Left kidney (tissue), 2 donors: Measurements from ENCODE around the gene CNIH2. TPM values are rescaled to one million over a fixed set of nuclear protein-coding genes. Genes with fewer than 3 reads are reported as not detected.
A peak's percentile ranks its signal among the peaks of the same experiment; 100 is the strongest.
"Not testable (repeated sequence)": the region's sequence is repeated elsewhere in the genome, so short reads cannot be mapped to it uniquely, and the experiment has no call there.

Source experiments
- DNase-seq: peaks from one replicate; pipeline ENCODE4 v3.0.0-alpha.2; 2013
- polyA plus RNA-seq: library from polyadenylated mRNA; unstranded; fragments of 120-200 nt; gene quantifications from one replicate; pipeline ENCODE4 v1.2.1, GENCODE V29; 2013; ENCODE audit not compliant: insufficient read length

Gene CNIH2
- polyA plus RNA-seq, 1 donor, result 5.4 TPM

GRCh38 chr11:66289548-66290329, 11.8 kb downstream of the CNIH2 start:
- peak; percentile 79 for DNase-seq

GRCh38 chr11:66290330-66290621, 12.3 kb downstream of the CNIH2 start:
- DNase-seq, result no peak

GRCh38 chr11:66291303-66291705, 13.3 kb downstream of the CNIH2 start:
- DNase-seq, result no peak

- DNase-seq, result no peak
These were observed 13.9 kb downstream of the CNIH2 start, which contains the start of gene TMEM151A for GRCh38 chr11:66291706-66292542. TSS of gene TMEM151A (plus strand) at chr11:66291894. CDS start at chr11:66292014, 120 bp downstream.

- DNase-seq, result no peak
These were observed 14.8 kb downstream of the CNIH2 start for GRCh38 chr11:66292543-66293332.

- no peak for DNase-seq
These were observed 15.4 kb downstream of the CNIH2 start for GRCh38 chr11:66293352-66293751.

GRCh38 chr11:66293777-66294625, 16.0 kb downstream of the CNIH2 start:
- DNase-seq, result no peak

GRCh38 chr11:66294626-66295620, 16.9 kb downstream of the CNIH2 start:
- DNase-seq, result no peak

- no peak for DNase-seq
These were observed 19.6 kb downstream of the CNIH2 start for GRCh38 chr11:66297610-66298009.

- no peak for DNase-seq
These were observed 21.2 kb downstream of the CNIH2 start for GRCh38 chr11:66299186-66299585.

- DNase-seq, result no peak
These were observed 24.7 kb downstream of the CNIH2 start for GRCh38 chr11:66302656-66303055.

GRCh38 chr11:66309475-66309874, 31.5 kb downstream of the CNIH2 start:
- no peak for DNase-seq

- DNase-seq, result no peak
These were observed 32.3 kb downstream of the CNIH2 start for GRCh38 chr11:66310324-66310723.

GRCh38 chr11:66310803-66311440, 32.9 kb downstream of the CNIH2 start:
- not testable (repeated sequence) for DNase-seq

- DNase-seq, result no peak
These were observed 33.5 kb downstream of the CNIH2 start for GRCh38 chr11:66311470-66311964.

- peak; percentile 88 for DNase-seq
These were observed 34.1 kb downstream of the CNIH2 start for GRCh38 chr11:66311965-66312548.

- DNase-seq, result peak; percentile 97
These were observed 34.8 kb downstream of the CNIH2 start for GRCh38 chr11:66312549-66313320.
